HepG2 (cell line): ENCODE results near the gene ST8SIA2. TPM values are rescaled to one million over a fixed set of nuclear protein-coding genes. Genes with fewer than 3 reads are reported as not detected.

Source experiments
- ATAC-seq: fragments of 200-7000 bp; cut with Tn5 transposase; 3 replicates; pipeline ENCODE4 v1.9.1; 2020; ENCODE audit warnings: mild to moderate bottlenecking, moderate library complexity
- BruUV-seq: library from RNA; stranded (reverse); fragments of 400-500 nt; replicated peaks from 2 replicates; lab custom pipeline; 2021; lab: Mats Ljungman, UMichigan
- CTCF ChIA-PET: fragments of 300-600 bp; formaldehyde crosslinking; extraction: SDS; loops from one replicate; lab custom pipeline; 2021; ENCODE audit warnings: low total read pairs, inconsistent platforms, low intra/inter-chr PET ratio; lab: Yijun Ruan, JAX
- POLR2A ChIA-PET: fragments of 350-600 bp; sonication (Branson Sonifier 250); formaldehyde crosslinking; loops from one replicate; lab custom pipeline; 2020; ENCODE audit warnings: antibody characterized with exemption, inconsistent platforms; lab: Yijun Ruan, JAX
- DNase-seq: peaks from one replicate; pipeline ENCODE4 v3.0.0-alpha.2; 2015; ENCODE audit warnings: low spot score
- FAIRE-seq: peaks from 3 replicates; lab custom pipeline; 2011; peaks lifted over from hg19 to GRCh38; lab: Jason Lieb, UNC
- H2AFZ ChIP-seq: one replicate; pipeline ENCODE4 v1.6.1; 2011; ENCODE audit warnings: low read length, inconsistent platforms
- H3K27ac ChIP-seq: fragments of 300-600 bp; 3 replicates; pipeline ENCODE4 v1.8.0; 2011; ENCODE audit warnings: mixed run types, mild to moderate bottlenecking, mixed read lengths, low read length, inconsistent platforms; ENCODE audit not compliant: insufficient read depth; ENCODE audit errors: extremely low read length
- H3K27me3 ChIP-seq, 2 experiments: fragments of 200-600 bp in 1 of 2; 2 replicates in 1 of 2; 3 replicates in 1 of 2; pipeline versions ENCODE4 v1.6.0 to v1.8.0; 2011; ENCODE audit warnings: low read length in 2 of 2, mild to moderate bottlenecking in 2 of 2, moderate library complexity in 2 of 2, inconsistent platforms in 1 of 2; ENCODE audit not compliant: insufficient read depth in 2 of 2, control insufficient read depth in 1 of 2
- H3K36me3 ChIP-seq, 2 experiments: fragments of 200-600 bp in 1 of 2; replicated peaks in 1 of 2; 2 replicates in 1 of 2; 3 replicates in 1 of 2; pipeline versions ENCODE4 v1.5.1 to v1.8.0; 2011; ENCODE audit warnings: low read length in 2 of 2, inconsistent platforms in 1 of 2; ENCODE audit not compliant: insufficient read depth in 2 of 2, control insufficient read depth in 1 of 2
- H3K4me1 ChIP-seq: 2 replicates; pipeline ENCODE4 v1.5.1; 2012; ENCODE audit warnings: low read length, inconsistent platforms; ENCODE audit not compliant: insufficient read depth
- H3K4me2 ChIP-seq: 2 replicates; pipeline ENCODE4 v1.6.0; 2011; ENCODE audit warnings: low read depth, low read length, inconsistent platforms
- H3K4me3 ChIP-seq, 3 experiments: fragments of 200-600 bp in 1 of 3; sonication (generic), shearing (Covaris generic) in 1 of 3; replicated peaks in 1 of 3; 2 replicates each; pipeline ENCODE4 v1.5.1; 2011 to 2016; ENCODE audit warnings: low read length in 3 of 3, inconsistent platforms in 2 of 3, low read depth in 2 of 3, mild to moderate bottlenecking in 2 of 3, control low read depth in 1 of 3, mixed read lengths in 1 of 3; ENCODE audit not compliant: insufficient read depth in 1 of 3
- H3K79me2 ChIP-seq: one replicate; pipeline ENCODE4 v1.6.1; 2011; ENCODE audit warnings: low read length, inconsistent platforms; ENCODE audit not compliant: insufficient read depth
- H3K9ac ChIP-seq: 2 replicates; pipeline ENCODE4 v1.6.0; 2011; ENCODE audit warnings: mild to moderate bottlenecking, low read depth, low read length, inconsistent platforms; ENCODE audit not compliant: insufficient read depth
- H3K9me3 ChIP-seq: 2 replicates; pipeline ENCODE4 v1.5.1; 2012; ENCODE audit warnings: mild to moderate bottlenecking, low read length
- H4K20me1 ChIP-seq: 2 replicates; pipeline ENCODE4 v1.6.0; 2011; ENCODE audit warnings: inconsistent platforms, mild to moderate bottlenecking, low read length, moderate library complexity; ENCODE audit not compliant: insufficient read depth
- CENPT ChIP-seq: sonication (generic); formaldehyde crosslinking; IDR thresholded peaks from 2 replicates; pipeline ENCODE4 v1.8.0; 2022; ENCODE audit warnings: low read depth, mild to moderate bottlenecking, moderate library complexity, missing genetic modification reagents
- DNMT3B ChIP-seq: conservative IDR thresholded peaks from 2 replicates; pipeline ENCODE4 v1.6.1; 2016; ENCODE audit warnings: missing biosample characterization, control low read depth
- FLYWCH1 ChIP-seq: sonication (generic); formaldehyde crosslinking; IDR thresholded peaks from 2 replicates; pipeline ENCODE4 v1.8.1; 2023; ENCODE audit warnings: mild to moderate bottlenecking, missing genetic modification reagents
- HNRNPUL1 ChIP-seq: fragments of 200-400 bp; formaldehyde crosslinking; IDR thresholded peaks from 2 replicates; pipeline ENCODE4 v1.6.1; 2017; ENCODE audit warnings: low read depth, mild to moderate bottlenecking, low read length, moderate library complexity
- MED8 ChIP-seq: sonication (generic); formaldehyde crosslinking; IDR thresholded peaks from 2 replicates; pipeline ENCODE4 v1.8.1; 2023; ENCODE audit warnings: mild to moderate bottlenecking, missing genetic modification reagents; ENCODE audit not compliant: insufficient replicate concordance
- RFXANK ChIP-seq: IDR thresholded peaks from 2 replicates; pipeline ENCODE4 v1.6.1; 2016
- SAP130 ChIP-seq: IDR thresholded peaks from 2 replicates; pipeline ENCODE4 v1.6.1; 2016; ENCODE audit warnings: low read depth
- ZMYM2 ChIP-seq: sonication (generic); formaldehyde crosslinking; IDR thresholded peaks from 2 replicates; pipeline ENCODE4 v1.8.0; 2022; ENCODE audit warnings: mild to moderate bottlenecking, missing genetic modification reagents
- WGBS: methylation state at CpG from one replicate; pipeline ENCODE4 v1.1.6; 2017; ENCODE audit warnings: low lambda C conversion rate; 5-methylcytosine and 5-hydroxymethylcytosine counted together
- in situ Hi-C: cut with HindIII; loops from 2 replicates; pipeline ENCODE4 v1.10.0; 2017; ENCODE audit warnings: low pct_unique_long_range_greater_than_20kb; ENCODE audit not compliant: extremely low pct_ligation_motif_present
- intact Hi-C: fragments of 100-400 bp; cut with micrococcal nuclease; formaldehyde crosslinking; loops from one replicate; pipeline ENCODE4 v1.10.0; 2022; ENCODE audit not compliant: unreplicated experiment
- polyA plus RNA-seq, 8 experiments: library from polyadenylated mRNA; depleted of rRNA in 3 of 8; stranded (reverse) in 7 of 8; unstranded in 1 of 8; fragments of >200 nt; fragmentation: Illumina TruSeq in 4 of 8; extraction: Trizol in 4 of 8; gene quantifications; 2 replicates each; pipeline versions ENCODE4 v1.2.1 to v1.2.3, GENCODE V29; 2011 to 2016; ENCODE audit warnings: low read depth in 4 of 8, missing spikeins in 1 of 8, mixed read lengths in 1 of 8; ENCODE audit not compliant: insufficient read depth in 1 of 8
- total RNA-seq, 5 experiments: library from RNA; depleted of rRNA; stranded (reverse); fragments of >200 nt; fragmentation: Illumina TruSeq; extraction: Trizol; gene quantifications; 2 replicates each; pipeline ENCODE4 v1.2.3, GENCODE V29; 2016; ENCODE audit warnings: low read depth in 1 of 5
- TF ChIP-seq, protein P1 (sequence below): sonication (generic); formaldehyde crosslinking; IDR thresholded peaks from 2 replicates; pipeline ENCODE4 v1.5.1; 2020; ENCODE audit warnings: missing genetic modification reagents, mild to moderate bottlenecking, borderline replicate concordance

ST8SIA2 gene
- total and polyA plus RNA-seq, 2 of the 13 experiments (the other 11 are each of a cell fraction or from before 2014, with no cell fraction given): not detected

DNA sequence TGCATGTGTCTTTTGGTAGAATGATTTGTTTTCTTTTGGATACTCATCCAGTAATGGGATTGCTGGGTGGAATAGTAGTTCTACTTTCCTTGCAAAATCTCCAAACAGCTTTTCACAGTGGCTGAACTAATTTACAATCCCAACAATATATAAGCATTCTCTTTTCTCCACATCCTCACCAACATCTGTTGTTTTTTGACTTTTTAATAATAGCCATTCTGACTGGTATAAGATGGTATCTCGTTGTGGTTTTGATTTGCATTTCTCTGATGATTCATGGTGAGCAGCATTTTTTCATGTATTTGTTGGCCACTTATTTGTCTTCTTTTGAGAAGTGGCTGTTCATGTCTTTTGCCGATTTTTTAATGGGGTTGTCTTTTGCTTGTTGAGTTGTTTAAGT, 55.8 kb downstream of the ST8SIA2 start:
- ChIA-PET CTCF (no interaction called here), POLR2A (no interaction called here)
- Histone ChIP-seq H3K79me2 (no peaks in the 10 kb centered on the region), H3K4me1 (no peaks in the 10 kb centered on the region), H3K27ac (no peak overlapping the region), H4K20me1 (no peaks in the 10 kb centered on the region), H2AFZ (no peak overlapping the region), H3K9me3 (no peaks in the 10 kb centered on the region), H3K9ac (no peak overlapping the region), H3K4me2 (no peak overlapping the region), H3K36me3 (no peaks in the 10 kb centered on the region), H3K27me3 (peaks cover 0 to 12% of the 10 kb centered on the region in 2 experiments; a peak in 2 of 5 replicates), H3K4me3 (no peak overlapping the region)
- in situ Hi-C loops (no loop called here), intact Hi-C loops (no loop called here)
- WGBS: 2% methylated on average over 2 of the region's 2 CpGs
- no peak for FAIRE-seq
- BruUV-seq: no TSS peak
- DNase-seq: no peak
- ATAC-seq: no peak
- no peak for TF ChIP-seq ZMYM2
- TF ChIP-seq MED8: no peak
- no peak for TF ChIP-seq RFXANK

DNA sequence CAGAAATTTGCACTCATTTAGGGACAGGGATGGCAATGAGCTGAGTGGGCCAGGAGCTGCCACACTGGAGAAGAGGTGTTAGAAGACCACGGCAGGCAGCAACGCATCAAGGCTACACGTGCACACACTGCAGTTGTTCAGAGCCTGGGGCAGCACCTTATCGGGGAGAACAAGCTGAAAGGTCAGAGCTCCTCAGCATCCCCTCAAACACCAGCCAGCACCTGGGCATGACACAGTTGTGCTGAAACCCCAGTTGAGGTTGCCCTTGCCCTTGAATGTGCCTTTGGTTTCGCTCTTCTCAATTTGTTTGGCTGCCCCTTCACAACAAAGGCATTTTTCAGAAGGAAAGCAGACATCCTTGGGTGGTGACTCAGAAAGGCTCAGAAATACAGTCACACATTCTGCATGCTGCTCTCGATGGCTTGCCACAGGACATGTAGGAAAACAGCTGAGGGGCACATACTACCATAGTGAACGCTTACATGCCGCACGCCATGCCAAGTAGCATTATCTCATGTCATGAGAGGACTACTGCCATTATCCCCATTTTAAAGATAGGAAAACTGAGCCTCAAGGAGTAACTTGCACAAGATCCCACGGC, 57.6 kb downstream of the ST8SIA2 start:
- Histone ChIP-seq H3K79me2 (no peaks in the 10 kb centered on the region), H3K9me3 (no peaks in the 10 kb centered on the region), H3K36me3 (no peaks in the 10 kb centered on the region)
- CTCF ChIA-PET: no interaction called here
- POLR2A ChIA-PET: no interaction called here
- no peak for FAIRE-seq
- 34% methylated on average over 6 of the region's 10 CpGs for WGBS
- TF ChIP-seq CENPT (CRISPR knock-in tag): no peak
- no peak for TF ChIP-seq HNRNPUL1
- TF ChIP-seq FLYWCH1: no peak
- TF ChIP-seq SAP130: no peak
- TF ChIP-seq, protein P1, sequence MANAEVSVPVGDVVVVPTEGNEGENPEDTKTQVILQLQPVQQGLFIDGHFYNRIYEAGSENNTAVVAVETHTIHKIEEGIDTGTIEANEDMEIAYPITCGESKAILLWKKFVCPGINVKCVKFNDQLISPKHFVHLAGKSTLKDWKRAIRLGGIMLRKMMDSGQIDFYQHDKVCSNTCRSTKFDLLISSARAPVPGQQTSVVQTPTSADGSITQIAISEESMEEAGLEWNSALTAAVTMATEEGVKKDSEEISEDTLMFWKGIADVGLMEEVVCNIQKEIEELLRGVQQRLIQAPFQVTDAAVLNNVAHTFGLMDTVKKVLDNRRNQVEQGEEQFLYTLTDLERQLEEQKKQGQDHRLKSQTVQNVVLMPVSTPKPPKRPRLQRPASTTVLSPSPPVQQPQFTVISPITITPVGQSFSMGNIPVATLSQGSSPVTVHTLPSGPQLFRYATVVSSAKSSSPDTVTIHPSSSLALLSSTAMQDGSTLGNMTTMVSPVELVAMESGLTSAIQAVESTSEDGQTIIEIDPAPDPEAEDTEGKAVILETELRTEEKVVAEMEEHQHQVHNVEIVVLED (CRISPR knock-in tag): no peak
- no peak for TF ChIP-seq DNMT3B (CRISPR knock-in tag)
- TF ChIP-seq, all 625 proteins: peak for 0
- in situ Hi-C loops (no loop called here), intact Hi-C loops (no loop called here)
- H4K20me1 ChIP-seq: no peaks in the 10 kb centered on the region
- ATAC-seq (no peak), DNase-seq (no peak)
- BruUV-seq: no TSS peak
- H2AFZ ChIP-seq: no peak overlapping the region
- no peak overlapping the region for H3K9ac ChIP-seq
- no peak overlapping the region for H3K27ac ChIP-seq
- peaks cover 0 to 27% of the 10 kb centered on the region in 2 experiments; a peak in 3 of 5 replicates for H3K27me3 ChIP-seq
- H3K4me3 ChIP-seq: no peak overlapping the region
- no peak overlapping the region for H3K4me2 ChIP-seq
- H3K4me1 ChIP-seq: no peaks in the 10 kb centered on the region
